Measurements from ENCODE around the gene ANKS4B.
"Not testable (repeated sequence)": the region's sequence is repeated elsewhere in the genome, so short reads cannot be mapped to it uniquely, and the experiment has no call there.

Gene ANKS4B

DNA sequence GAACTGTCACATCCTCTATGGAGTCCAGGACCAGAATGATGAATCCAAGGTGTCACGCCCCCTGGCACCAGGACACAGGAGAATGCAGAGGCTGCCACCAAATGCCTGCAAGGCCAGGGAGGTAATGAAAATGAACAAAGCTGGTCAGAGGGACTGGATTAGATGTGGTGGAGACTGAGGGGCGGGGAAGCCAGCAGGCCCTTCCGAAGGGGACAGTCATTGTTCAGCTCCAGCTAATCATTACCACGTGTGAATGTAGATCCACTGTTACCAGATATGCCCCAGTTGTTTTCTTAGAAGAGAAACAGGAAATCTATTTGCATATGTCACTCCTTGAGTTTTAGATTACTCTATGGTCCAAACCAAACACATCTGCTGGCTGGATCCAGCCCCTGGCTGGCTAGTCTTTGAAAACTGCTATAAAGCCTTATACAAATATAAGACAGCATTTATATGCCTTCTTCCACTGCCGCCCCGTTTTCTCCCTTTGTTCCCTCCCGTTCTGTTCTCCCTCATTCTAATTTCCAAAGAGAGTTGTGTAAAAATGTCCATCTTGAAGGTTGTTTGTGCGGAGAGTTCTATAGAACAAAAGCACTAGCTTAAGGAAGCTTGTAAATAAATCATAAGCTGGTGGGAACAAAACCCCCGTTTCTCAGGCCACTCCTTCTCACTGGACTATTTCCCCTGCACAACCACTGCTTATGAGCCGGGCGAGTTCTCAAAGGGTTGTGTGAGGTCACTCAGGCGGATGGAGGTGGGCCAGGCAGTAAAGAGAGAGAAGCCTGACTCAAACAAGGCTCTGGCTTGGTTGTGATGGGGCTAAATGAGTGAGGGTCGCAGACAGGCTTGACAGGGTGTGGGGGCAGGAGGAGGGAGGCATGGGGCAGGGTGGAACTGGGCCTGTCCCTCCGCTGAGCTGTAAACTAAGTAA lies 30.4 kb downstream of the ANKS4B start:
- DNase-seq (ENCODE audit: low read depth) = no peak

- no peak for DNase-seq (ENCODE audit: low read depth)
Observed at GRCh38 chr16:21264571-21265036, 31.1 kb downstream of the ANKS4B start.

GRCh38 chr16:21265104-21265837 lies 31.8 kb downstream of the ANKS4B start:
- DNase-seq (ENCODE audit: low read depth) = no peak

DNA sequence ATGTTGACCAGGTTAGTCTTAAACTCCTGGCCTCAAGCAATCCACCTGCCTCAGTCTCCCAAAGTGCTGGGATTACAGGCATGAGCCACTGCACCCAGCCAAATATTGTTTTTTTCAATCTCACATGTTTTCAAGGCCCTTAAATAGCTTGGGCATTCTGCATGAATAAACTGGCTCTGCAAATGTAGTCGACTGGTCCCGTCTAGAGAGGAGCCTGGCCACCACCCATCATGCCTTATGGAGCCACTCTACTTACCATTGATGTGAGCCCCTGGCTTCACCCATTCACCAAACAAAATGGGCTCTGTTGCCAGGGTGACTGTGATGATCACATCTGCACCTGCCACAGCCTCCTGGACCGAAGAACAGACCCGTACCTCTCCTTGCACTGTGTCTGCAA lies 33.8 kb downstream of the ANKS4B start:
- no peak for DNase-seq (ENCODE audit: low read depth)

- no peak for DNase-seq (ENCODE audit: low read depth)
Observed at GRCh38 chr16:21268236-21268635, 34.7 kb downstream of the ANKS4B start.

DNA sequence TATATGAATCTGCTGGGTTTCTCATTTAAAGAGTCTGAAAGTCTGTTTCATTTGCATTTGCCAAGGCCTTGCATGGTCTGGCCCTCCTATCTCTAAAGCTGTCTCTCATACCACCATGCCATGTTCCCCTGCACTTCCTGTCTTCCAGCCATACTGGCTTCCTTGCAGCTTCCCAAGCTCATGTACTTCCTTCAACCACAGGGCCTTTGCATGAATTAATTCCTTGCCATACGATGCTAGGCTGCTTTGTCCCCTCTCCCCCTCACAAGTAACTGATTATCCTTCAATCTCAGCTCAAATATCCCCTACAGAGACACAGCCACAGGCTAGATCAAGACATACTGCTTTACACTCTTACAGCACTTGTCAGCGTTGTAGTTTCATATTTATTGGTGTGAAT lies 38.8 kb downstream of the ANKS4B start:
- no peak for DNase-seq (ENCODE audit: low read depth)

- not testable (repeated sequence) for DNase-seq (ENCODE audit: low read depth)
Observed at GRCh38 chr16:21272763-21273162, 39.3 kb downstream of the ANKS4B start.

- no peak for DNase-seq (ENCODE audit: low read depth)
Observed at GRCh38 chr16:21274172-21274726, 40.8 kb downstream of the ANKS4B start.

GRCh38 chr16:21275529-21275928 lies 42.0 kb downstream of the ANKS4B start:
- DNase-seq (ENCODE audit: low read depth) = no peak

DNA sequence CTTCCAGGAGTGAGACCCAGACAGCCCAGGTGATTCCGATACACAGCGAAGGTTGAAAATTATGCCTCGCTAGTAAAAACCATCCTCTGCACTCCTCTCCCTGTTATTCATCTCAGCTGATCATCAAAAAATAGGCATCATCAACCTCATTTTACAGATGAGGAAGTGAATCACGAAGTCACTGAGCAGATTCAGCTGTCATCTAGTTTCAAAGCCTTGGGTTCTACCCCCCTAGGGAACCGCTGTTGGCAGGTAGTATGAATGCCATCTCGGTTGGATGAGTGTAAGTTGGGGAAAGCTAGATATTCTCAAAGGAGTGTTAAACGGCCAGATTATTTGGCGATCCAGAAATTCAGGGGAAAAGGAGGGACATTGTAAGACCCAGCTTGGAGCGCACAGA lies 42.6 kb downstream of the ANKS4B start:
- DNase-seq (ENCODE audit: low read depth) = no peak

DNA sequence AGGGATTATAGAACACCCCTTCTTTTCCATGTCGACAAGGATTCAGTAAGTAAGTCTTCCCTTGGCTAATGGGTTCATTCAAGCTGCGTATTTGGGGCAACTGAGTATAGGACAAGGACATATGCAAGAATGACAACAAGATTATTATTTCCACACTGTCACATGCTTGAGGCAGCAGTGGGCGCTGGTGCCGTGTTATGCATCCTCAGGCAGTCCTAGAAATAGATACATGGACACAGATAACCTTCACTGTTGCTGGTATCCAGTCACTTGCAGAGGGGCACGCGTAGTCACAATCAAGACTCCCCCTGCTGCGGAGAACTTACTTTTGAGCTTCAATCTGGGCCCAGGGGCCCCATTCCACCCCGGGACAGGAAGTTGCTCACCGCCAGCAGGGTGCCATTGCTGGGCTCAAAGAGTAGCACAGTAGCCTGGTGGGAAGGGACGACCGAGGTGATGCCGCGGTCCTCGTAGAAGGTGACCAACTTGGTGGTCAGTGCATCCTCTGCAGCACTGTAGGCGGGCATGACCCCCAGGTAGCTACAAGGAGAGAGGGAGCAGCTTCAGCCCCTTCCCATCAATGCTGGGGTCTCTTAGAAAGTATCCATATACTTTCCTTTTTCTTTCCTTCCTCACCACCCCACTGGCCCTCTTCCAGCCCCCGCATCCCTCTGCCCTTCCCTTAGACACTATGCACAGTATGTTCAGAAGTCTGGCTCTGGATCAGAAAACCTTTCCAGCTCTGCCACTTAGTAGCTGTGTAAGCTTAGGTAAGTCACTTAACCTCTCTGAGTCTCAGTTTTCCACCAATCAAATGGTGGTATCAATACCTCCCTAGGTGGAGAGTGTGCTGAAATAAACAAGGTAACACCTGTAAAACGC lies 43.8 kb downstream of the ANKS4B start:
- DNase-seq (ENCODE audit: low read depth) = no peak

DNA sequence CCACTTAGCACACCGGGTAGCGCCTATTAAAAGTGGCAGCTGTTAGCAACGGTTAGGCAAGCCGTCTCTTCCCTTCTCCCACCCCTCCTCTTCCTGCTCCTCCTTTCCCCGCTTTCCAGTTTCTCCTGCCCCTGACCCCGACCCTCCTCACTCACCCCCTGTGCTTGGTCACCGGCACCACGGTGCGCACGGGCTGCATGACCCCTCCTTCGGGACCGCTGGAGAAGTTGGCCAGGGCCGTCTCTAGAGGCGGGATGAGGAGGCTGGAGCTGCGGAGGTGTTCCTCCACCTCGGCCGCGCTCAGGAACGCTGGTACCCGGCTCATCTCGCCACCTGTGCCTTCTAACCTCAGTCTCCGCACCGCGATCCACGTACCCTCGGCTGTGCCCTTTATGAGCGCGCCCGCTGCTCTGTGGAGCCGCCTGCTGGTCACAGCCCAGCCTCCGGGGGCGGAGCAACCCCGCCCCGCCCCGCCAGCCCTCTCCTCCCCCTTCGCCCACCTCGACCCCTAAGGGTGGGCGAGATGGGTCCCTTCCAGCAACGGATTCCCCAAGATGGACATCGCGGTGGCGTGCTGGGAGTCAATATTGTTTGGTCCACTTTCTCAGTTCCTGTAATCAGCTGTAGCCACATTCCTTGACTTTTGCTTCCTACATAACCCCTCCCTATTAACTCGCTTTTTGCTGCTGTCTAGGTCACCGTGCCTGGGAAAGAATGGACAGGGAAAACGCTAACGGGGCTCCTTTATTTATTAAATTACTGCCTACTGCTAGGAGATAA lies 44.6 kb downstream of the ANKS4B start, which contains the start of gene CRYM:
Gene CRYM, minus strand, starts transcription at position 364 of the 780 bp plus-strand sequence. Its CDS starts 39 bp downstream, at position 325.
- DNase-seq (ENCODE audit: low read depth) = no peak

DNA sequence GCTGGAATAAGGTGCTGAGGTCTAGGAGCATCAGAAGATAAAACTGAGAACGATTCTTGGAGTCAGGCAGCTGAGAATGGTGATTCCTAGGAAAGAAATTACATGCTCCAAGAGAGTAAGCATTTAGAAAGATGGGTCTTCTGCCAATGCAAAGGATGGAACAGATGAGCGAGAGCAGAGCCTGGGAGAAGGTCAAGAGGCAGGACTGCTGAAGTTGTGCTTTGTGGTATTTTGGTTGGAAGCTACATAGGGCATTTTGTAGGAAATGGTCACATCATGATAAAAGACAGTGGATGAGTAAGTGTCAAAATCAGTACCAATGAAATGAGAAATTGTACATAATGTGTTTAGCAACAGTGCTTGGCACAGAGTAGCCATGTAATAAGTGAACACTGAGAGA lies 46.0 kb downstream of the ANKS4B start:
- DNase-seq (ENCODE audit: low read depth) = no peak

- no peak for DNase-seq (ENCODE audit: low read depth)
Observed at GRCh38 chr16:21281698-21282389, 48.3 kb downstream of the ANKS4B start.

DNA sequence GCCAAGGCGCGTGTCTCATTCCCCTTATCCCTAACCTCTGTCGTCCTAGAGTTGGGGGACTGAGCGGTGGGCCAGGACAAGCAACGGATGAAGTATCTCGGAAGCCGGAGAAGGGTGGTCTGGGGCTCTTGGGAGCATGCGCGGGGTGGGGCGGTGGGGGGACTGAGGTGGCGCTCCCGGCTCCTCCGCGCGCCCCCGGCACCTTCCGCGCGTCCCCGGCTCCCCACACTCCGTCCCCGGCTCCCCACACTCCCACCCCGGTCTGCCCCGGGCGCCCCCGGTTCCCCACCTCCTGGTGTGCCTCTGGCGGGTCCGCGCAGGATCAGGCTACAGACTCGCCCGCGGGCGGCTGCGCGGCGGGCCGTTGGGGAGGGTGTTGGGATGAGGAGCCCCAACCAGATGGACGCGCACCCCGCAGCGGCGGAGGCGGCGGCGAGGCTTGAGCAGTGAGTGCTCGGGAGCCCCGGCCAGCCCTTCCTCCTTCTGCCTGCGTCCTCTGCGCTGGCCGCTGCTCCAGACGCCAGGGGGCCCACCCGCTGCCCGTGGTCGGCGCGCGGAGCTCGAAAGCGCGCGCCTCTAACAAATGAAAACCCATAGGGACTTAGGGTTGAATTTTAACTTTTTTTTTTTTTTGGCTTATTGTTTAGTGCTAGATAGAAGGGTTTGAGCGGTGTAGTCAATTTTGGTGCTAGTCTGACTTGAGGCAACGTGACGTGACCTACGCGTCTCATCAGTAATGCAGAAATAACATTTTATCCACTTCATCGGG lies 50.2 kb downstream of the ANKS4B start:
- no peak for DNase-seq (ENCODE audit: low read depth)

GRCh38 chr16:21284414-21284813 lies 50.9 kb downstream of the ANKS4B start:
- DNase-seq (ENCODE audit: low read depth) = no peak

DNA sequence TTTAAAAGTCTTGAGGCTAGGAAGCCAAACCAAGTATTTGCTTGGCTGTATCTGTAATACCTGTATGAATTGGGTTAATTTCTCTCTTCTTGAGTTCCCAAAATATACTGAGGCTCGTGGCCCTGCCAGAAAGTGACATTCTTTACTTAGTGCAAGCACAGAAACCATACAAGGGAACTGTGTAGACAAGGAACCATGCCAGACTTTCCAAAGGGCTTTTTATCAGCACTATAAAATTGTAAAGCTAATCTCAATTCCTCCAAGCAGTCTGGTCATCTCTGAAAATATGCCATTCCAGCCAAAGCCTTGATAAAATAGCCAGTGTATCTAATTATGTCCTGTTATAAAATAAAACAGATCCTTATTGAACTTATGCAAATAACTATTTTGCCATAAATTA lies 51.8 kb downstream of the ANKS4B start:
- DNase-seq (ENCODE audit: low read depth) = no peak

DNA sequence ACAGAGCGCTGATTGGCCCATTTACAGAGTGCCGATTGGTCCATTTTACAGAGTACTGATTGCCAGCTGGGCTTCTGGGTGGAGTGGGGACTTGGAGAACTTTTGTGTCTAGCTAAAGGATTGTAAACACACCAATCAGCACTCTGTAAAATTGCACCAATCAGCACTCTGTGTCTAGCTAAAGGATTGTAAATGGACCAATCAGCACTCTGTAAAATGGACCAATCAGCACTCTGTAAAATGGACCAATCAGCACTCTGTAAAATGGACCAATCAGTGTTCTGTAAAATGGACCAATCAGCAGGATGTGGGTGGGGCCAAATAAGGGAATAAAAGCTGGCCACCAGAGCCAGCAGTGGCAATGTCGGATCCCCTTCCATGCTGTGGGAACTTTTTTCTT lies 56.3 kb downstream of the ANKS4B start:
- not testable (repeated sequence) for DNase-seq (ENCODE audit: low read depth)

Measured in stimulated activated CD8-positive, alpha-beta memory T cell treated with anti-CD3 and anti-CD28 coated beads, Interleukin-7, amount 100 ng/mL, for 24 hours (primary cell).